Measurements from ENCODE around the gene NUPR1.
"Not testable (repeated sequence)": the region's sequence is repeated elsewhere in the genome, so short reads cannot be mapped to it uniquely, and the experiment has no call there.

The NUPR1 gene

DNA sequence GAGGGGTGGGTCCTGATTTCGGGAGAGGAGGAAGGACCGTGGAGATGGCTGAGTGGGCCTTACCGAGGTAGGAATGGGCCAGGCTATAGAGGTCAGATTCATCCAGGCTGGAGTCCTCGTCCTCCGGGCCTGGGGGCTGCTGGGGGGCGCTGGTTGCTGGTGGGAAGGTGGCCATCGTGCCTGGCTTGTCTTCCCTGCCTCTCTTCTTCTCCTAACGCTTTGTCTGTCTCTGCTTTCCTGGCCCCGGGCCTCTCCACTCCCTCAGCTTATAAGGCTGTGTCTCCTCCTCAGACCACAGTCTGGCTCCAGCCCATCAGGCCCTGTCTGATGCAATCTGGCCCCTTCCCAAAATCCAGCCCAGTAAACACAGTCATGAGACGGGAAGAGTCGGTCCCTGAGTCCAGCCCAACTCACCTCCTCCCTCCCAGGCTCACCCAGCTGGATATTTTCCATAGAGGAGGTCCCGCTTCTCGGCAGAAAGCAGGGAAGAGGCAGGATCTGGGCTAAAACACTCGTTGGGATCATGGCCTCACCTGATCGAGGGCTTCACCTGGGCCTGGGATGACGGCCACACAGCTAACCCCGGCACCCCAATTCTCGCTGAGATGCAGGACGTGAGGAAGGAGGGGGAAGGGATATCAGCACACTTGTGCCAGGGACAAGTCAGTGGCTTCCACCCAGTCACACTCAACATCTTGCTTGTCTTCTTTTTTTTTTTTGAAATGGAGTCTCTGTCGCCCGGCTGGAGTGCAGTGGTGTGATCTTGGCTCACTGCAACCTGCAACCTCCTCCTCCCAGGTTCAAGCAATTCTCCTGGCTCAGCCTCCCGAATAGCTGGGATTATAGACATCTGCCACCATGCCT, at the start of gene NUPR1:
NUPR1 (minus strand) TSS at position 242 of the 864 bp plus-strand sequence; CDS start at position 175, 67 bp downstream.
- DNase-seq (ENCODE audit: low read depth in 2 of 2) = no peak

DNA sequence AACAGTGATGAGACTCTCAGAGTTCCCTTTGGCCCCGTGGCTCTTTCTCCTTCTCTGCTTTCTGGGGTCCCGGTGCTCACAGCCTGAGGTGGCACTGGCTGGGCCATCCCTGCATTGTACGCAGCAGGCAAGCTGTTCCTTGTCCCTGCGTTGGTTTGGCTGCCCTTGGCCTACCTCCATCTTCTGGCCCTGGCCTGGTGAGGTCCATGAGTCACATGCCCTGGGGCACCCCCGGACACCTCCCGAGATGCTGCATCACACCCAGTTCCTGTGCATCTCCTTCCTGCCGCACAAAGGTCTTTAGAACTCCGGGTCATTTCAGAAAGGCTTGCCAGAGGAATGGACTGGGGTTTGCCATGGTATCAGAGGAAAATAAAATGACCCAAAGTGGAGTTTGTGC, 48.6 kb upstream of the NUPR1 start:
- no peak for DNase-seq (ENCODE audit: low read depth in 2 of 2)

DNA sequence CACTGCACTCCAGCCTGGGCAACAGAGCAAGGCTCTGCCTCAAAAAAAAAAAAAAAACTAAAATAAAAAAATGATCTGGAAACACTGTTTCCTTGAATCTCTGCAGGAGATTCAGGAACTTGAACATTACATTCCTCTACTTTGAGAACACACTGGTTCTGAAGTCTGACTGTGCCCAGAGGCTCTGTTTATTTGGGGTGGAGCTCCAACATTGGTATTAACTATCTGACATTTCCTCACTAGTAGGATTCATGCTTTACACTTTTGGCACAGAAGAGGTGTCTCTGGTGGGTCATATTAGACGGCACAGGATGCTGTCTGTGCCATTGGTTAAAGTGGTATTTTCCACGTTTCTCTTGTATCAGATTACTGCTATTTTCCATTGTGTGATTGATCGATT, 47.7 kb upstream of the NUPR1 start:
- DNase-seq (ENCODE audit: low read depth in 2 of 2) = no peak

DNA sequence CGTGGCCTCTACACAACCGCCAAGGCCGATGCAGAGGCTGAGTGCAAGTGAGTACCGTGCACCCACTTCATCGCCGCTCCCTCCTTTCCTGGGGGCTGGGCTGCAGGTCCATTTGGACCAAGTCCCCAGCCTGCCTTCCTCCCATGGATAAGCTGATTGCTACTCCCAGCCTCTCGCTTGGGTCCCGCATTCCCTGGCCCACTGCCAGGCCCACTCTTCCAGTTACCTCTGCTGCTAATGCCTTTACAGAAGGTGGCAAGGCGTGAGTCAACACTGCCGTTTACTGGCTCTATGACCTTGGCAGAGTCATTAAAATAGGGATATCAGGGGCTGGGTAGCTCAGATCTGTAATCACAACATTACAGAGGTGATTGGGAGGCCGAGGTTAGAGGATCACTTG, 46.9 kb upstream of the NUPR1 start:
- no peak for DNase-seq (ENCODE audit: low read depth in 2 of 2)

- DNase-seq (ENCODE audit: low read depth in 2 of 2) = no peak
Measured at GRCh38 chr16:28580726-28581315, 42.0 kb upstream of the NUPR1 start.

DNA sequence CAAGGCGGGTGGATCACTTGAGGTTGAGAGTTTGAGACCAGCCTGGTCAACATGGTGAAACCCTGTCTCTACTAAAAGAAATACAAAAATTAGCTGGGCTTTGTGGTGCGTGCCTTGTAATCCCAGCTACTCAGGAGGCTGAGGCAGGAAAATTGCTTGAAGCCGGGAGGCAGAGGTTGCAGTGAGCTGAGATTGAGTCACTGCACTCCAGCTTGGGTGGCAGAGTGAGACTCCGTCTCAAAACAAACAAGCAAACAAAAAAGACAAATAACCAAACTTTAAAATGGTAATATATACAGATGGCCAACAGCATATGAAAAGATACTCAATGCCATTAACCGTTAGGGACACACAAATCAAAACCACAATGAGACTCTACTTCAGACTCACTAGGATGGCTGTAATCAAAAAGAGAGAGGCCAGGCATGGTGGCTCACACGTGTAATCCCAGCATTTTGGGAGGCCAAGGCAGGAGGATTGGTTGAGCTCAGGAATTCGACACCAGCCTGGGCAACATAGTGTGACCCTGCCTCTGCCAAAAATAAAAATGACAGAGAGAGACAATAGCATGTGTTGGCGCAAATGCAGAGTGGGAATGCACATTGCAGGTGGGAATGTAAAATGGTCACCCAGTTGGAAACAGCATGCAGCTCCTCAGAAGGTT, 36.8 kb upstream of the NUPR1 start:
- DNase-seq (ENCODE audit: low read depth in 2 of 2) = no peak

DNA sequence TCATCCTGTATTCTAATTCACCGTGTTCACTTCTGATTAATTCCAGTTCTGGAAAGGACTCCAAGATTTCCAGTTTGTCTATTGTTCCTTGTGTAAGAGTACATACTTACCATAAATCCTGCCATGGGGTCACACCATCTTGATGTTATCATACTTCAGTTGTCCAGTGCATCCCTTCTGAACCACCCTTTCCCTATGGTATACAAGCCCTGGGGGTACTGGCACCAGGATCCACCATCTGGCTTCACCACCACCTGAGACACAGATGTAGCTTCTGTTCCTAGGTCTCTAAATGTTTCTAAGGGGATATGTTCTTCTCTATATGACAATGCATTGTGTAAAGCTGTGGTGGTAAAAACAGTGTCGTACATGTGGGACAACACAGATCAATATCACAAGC, 36.2 kb upstream of the NUPR1 start:
- DNase-seq (ENCODE audit: low read depth in 2 of 2) = no peak

DNA sequence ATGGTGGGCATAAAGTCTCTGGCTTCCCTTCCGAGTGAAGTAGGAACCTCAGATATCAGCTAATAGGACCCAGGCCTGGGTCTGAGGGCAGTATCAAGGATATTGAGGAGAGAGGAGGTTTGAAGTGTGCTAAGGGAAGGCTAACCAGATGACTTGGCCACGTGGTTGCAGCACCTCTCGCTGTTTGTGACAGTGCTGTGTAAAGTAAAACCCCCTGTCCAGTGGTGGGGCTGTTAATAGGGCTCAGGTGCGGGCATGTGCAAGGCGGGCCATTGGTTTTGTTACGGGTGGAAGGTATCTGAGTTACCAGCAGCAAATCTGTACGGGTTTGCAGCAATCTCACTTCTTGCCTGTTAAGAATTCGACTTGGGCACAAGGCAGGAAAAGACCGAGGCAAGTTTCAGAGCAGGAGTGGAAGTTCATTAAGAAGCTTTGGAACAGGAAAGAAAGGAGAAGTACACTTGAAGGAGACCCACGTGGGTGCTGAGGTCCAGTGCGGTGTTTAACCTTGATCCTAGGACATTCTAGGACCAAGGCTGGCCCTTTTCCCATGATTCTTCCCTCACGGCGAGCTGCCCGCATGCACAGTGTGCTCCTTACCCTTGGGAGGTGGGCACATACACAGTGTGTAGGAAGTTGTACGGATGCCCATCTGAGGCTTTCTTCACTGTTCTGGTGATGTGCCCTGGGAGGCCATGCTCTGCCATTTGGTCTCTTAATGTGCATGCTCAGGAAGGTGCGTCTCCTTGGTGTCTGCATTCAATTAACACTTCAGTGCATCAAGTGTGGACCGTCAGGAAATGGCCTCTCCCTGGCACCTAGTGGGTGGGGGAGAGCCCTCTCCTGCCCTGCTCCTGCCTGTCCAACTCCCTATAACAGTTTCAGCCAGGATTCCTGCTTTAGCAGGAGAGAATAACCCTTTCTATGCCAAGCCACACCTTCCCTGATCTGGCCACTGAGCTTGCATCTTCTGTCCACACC, 35.3 kb upstream of the NUPR1 start:
- no peak for DNase-seq (ENCODE audit: low read depth in 2 of 2)

GRCh38 chr16:28572696-28573510, 34.1 kb upstream of the NUPR1 start:
- no peak for DNase-seq (ENCODE audit: low read depth in 2 of 2)

GRCh38 chr16:28569968-28570752, 31.4 kb upstream of the NUPR1 start:
- no peak for DNase-seq (ENCODE audit: low read depth in 2 of 2)

DNA sequence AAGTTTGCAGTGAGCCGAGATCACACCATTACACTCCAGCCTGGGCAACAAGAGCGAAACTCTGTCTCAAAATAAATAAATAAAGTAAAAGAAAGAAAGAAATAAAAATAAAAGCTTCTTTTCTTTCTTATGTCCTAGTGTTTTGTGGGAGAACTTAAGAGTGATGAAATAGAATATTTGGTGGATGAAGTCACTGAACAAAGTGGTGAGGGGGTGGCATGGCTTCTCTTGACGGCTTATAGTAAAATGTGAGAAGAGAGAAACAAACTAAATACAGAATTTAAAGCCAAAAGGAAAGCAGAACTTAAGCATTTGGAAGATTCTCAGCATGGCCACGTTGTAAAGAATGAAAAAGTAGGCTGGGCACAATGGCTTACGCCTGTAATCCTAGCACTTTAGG, 30.2 kb upstream of the NUPR1 start:
- no peak for DNase-seq (ENCODE audit: low read depth in 2 of 2)

GRCh38 chr16:28567292-28567691, 28.5 kb upstream of the NUPR1 start:
- DNase-seq (ENCODE audit: low read depth in 2 of 2) = no peak

DNA sequence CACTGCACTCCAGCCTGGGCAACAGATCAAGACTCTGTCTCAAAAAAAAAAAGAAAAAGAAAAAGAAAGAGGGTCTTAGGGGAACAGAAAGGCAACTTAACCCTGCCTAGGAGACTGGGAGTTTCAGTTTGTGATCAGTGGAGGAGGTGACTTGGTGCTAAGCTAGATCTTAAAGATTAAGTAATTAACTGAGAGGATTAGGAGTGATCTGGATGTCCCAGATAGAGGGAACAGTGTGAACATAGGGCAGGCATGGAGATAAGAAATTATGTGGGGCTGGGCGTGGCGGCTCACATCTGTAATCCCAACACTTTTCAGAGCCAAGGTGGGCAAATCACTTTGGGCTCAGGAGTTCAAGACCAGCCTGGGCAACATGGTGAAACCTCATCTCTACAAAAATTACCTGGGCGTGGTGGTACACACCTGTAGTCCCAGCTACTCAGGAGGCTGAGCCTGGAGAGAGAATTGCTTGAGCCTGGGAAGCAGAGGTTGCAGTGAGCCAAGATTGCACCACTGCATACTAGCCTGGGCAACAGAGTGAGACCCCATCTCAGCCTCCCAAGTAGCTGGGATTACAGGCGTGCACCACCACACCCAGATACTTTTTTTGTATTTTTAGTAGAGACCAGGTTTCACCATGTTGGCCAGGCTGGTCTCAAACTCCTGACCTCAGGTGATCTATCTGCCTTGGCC, 27.6 kb upstream of the NUPR1 start:
- not testable (repeated sequence) for DNase-seq (ENCODE audit: low read depth in 2 of 2)

GRCh38 chr16:28563218-28563617, 24.4 kb upstream of the NUPR1 start:
- no peak for DNase-seq (ENCODE audit: low read depth in 2 of 2)

GRCh38 chr16:28562199-28562598, 23.4 kb upstream of the NUPR1 start:
- no peak for DNase-seq (ENCODE audit: low read depth in 2 of 2)

GRCh38 chr16:28561557-28562187, 22.9 kb upstream of the NUPR1 start:
- no peak for DNase-seq (ENCODE audit: low read depth in 2 of 2)

DNA sequence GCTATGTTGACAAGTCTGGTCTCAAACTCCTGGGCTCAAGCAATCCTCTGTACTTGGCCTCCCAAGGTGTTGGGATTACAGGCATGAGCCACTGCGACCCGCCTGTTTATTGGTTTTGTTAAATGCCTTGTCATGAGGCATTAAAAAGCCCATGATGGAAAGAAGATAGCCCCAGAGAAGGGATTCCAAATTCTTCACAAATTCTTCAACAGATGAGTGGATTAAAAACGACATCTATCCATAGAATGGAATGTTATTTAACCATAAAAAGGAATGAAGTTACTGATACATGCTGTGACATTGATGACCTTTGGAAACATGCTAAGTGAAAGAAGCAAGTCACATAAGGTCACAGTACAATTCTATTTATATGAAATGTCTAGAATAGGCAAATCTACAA, 19.7 kb upstream of the NUPR1 start:
- DNase-seq (ENCODE audit: low read depth in 2 of 2) = no peak

DNA sequence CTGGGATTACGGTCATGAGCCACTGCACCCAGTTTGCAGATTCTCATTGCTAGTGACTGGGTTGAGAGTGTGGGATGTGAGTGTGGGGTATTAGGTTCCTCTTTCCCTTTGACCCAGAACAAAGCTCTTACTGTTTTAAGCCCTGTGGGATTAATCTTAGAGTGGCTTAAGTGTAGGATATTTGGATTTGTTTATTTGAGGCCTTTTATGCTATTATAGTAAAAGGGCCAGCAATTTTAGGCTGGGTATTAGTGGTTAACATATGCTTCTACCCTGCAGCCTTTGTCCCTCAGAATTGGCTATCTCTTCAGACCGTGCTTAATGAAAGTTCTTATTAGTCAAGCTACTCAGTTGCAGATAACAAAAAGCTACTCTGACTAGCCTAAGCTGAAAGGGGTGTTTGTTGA, 18.1 kb upstream of the NUPR1 start:
- no peak for DNase-seq (ENCODE audit: low read depth in 2 of 2)

GRCh38 chr16:28555561-28555960, 16.8 kb upstream of the NUPR1 start:
- no peak for DNase-seq (ENCODE audit: low read depth in 2 of 2)
